ENCODE results near the gene TSPAN18.
A peak's percentile ranks its signal among the peaks of the same experiment; 100 is the strongest.

The TSPAN18 gene

DNA sequence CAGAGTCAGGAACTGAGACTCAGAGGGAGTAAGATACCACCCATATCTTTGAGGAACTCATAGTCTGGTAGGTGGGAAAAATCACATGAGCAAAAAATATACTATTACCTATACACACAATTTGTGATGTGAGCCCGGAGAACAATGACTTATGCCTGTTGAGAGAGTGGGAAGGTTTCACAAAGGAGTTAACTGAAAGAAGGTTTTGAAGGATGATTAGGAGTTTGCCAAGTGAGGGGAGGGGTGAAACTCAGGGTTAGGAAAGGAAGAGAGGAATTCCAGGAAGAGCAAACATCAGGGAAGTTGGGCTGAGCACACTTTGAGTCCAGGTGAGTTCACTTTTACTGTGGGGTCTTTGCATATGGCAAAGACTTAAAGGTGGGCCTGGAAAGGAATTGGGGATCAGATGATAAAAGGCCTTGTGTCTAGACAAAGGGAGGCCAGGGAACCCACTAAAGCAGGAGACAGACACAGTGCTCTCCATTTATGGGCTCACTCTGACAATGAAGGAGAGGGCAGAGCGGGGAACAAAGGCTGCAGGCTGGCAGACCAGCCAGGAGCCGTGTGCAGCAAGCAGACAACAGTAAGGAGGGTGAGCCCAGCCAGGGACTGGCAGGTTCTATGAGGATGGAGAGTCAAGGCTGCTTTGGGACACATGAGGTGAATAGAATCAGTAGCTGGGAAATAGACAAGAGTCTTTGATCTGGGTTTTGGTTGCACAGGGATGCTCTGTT is 33.1 kb downstream of the TSPAN18 start:
- DNase-seq (ENCODE audit: low spot score), result no peak

DNA sequence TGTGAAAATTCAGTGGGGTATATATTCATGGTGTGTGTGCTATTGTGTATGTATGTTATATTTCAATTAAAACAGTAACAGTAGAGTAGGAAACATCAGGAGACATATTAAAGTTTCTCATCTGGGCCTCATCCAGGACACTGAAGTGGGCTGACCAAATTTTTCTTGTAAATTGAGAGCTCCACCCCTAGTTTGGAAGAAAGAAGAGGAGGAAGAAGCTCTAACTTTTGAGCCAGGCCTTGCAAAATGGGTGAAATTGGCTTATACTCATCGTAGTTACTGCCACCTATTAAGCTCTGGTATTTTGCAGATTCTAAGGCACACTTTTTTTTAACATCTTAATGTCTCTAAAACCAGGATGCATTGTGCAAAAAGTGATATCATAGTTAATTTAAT is 33.7 kb downstream of the TSPAN18 start:
- DNase-seq (ENCODE audit: low spot score), result no peak

DNA sequence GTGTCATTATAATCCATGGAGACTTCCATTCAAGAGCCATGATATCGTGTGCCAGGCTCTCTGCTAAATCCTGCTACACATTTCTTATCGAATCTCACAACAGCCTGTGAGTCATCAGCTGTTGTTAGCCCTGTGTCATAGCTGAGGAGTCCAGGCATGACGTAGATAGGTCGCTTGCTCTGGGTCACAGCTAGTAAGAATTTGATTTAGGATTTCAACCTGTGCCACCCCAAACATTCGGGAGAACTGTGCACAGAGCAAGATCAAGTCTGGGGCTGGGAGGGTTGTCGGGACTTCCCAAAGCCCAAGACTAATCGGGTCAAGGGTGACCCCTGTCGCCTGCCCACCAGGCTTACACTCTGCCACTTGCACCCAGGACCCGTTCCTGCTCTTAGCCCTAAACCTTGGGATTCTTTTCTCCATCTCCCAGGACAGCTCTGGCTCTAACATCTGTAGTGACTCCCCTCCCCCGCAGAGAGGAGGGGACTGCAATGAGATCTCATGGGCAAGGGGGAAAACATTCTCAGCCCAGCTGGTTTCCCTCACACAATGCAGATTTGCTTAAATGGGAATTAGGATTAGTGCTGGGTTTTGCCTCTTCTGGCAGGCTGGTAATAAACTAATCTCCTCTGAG is 34.3 kb downstream of the TSPAN18 start:
- DNase-seq (ENCODE audit: low spot score), result no peak

DNA sequence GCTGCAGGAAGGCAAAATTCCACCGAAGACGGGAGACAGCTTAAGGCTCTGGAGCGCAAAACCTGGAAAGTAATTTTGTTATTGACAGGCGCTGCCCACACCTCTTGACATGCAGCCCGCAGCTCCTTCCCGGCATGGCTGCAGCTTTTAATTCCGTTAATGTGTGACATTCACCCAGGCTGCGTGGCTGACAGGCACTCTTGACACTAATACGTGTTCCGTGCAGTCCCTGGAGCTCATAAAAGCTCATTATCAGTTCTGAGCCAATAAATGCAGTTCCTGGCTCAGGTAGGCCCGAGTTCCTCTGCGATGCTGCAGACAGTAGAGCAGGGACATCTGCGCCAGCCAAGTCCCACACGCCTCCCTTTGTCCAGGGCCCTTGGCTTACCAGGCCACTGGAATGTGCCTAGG is 34.8 kb downstream of the TSPAN18 start:
- no peak for DNase-seq (ENCODE audit: low spot score)

DNA sequence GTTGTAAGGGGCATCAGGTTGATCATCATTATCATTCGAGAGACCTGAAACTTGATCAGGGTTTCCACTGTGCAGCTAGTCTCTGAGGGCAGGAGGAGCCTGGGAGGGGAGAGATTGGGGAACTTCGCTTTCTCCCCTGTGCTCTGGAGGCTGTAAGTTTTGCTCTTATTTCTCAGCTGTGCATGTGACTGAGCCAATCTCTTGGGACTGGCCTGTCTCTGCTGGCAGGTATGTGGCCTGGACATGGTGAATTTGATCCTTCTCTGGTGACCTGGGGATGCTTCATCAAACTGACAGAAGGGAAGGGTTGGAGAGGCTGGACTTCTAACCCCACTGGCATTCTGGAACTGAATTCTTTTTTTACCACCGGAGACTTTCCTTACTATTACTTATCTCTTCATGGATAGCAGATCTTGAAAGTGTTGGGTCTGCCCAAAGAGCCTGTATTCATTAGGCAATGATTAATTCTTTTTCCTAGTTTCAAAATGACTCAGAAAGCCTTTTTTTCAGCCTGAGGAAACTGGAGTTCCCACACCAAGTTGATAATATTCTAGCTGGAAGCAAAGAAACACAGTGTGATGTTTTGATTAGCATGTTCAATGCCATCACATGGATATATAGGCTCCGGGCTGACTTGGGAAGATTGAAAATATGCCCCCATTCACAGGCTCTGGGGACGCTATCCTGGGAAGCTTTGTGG is 36.5 kb downstream of the TSPAN18 start:
- no peak for DNase-seq (ENCODE audit: low spot score)

DNA sequence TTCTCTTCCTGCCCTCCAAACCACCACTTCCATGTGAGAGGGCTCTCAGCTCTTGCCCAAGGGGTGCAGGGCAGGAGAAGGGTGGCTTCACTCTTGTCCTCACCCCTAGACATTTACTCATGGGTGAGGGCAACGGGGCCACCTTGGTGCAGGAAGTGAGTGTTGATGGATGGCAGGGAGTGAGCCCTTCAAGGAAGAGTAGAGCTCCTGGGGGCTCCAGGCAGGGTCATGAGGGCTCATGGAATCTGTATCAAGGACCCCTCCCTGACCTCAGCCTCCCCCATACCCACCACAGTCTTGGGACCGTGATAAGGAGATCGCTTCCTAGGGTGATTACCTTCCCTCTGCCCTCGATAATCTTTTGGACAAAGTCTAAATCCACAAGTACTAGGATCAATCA is 37.8 kb downstream of the TSPAN18 start:
- DNase-seq (ENCODE audit: low spot score), result no peak

DNA sequence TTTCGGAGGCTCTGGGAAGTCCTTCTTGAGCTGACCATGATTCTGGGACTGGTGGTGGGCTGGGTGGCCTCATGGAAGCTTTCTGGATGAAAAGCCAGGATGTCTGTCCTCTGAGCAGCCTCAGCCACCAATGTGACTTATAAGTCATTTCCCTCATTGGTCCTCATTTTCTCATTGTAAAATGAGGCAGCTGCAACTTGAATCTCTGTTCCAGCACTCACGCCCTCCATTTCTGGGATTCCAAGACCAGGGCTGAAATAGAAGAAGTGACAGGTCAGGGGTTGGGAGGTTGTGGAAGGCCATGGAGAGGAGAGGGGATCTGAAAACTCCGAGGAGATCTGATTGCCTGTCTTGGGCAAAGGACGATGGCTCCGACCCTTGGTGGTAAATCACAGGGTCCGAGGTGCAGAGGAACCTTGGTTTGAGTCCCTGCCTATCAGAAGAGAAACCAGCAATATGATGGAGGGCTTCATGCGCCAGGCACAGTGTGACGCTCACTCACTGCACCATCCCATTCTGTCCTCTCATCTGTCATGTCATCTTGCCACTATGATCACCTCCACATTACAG is 38.3 kb downstream of the TSPAN18 start:
- DNase-seq (ENCODE audit: low spot score), result no peak

DNA sequence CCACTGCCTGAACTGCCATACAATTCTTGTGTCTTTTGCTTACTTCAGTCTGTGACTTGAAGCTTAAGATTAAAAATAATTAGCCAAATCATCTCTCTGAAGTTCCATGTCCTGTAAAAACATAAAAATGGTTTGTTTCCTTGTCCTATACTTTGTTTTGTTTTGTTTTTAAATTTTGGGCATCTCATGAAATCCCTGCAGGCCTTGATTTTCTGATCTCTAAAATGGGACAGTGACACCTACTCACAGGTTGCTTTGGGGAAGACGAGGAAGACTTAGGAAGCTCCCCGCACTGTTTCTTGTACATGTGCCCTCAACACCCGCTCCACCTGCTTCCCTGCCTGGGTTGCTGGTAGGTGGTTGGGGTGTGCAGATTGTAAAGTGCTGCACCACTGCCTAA is 38.9 kb downstream of the TSPAN18 start:
- no peak for DNase-seq (ENCODE audit: low spot score)

DNA sequence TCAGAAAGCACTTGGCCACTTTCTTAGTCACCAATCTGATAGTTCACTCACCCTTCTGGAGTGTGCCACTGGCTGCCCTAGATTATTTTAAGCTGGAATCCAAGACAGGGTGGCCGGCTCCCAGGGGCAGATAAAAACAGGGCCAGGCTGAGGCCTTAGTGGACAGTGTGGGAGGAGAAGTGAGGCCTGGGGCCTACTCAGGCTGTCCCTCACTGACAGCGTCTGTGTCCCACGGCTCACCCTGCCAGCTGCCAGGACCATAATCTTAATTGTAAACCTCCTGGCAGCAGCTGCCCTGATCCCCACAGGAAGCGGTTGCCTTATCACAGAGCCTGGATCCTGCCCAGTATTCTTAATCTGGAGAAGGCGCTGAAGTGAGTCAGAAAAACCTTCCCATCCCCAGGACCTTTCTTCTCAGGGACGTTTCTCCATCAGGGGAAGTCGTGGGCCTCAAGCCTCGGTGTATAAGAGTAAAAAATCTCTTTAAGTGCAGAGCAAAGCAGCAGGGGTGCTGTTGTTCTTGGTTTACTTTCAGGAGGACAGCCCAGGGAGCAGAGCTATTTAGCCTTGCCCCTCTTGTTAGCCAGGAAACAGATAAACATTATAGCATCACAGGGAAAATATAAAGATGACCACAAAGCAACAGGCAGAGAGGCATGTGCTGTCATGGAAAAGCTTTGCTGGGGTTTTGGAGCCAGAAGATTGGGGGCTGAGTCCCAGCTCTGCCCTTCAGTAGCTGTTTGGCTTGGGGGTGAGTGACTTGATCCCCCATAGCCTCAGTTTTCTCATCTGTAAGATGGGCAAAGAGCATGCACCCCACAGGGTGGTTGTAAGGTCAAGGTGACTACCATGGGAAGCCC is 39.6 kb downstream of the TSPAN18 start:
- DNase-seq (ENCODE audit: low spot score), result no peak

DNA sequence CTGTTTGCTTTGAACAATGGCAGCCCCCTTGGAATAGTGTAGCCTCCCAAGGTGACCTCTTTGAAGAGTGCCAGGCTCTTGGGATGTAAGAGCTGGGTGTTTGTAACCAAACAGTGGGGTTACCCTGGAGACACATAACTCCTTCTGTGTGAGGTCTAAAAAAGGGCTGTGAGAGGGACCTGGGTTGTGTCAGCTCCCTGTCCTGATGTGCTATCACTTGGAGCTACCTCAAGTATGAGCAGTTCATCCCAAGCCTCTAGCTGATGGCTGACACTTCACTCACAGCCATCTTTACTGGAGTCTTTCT is 40.2 kb downstream of the TSPAN18 start:
- DNase-seq (ENCODE audit: low spot score), result no peak

DNA sequence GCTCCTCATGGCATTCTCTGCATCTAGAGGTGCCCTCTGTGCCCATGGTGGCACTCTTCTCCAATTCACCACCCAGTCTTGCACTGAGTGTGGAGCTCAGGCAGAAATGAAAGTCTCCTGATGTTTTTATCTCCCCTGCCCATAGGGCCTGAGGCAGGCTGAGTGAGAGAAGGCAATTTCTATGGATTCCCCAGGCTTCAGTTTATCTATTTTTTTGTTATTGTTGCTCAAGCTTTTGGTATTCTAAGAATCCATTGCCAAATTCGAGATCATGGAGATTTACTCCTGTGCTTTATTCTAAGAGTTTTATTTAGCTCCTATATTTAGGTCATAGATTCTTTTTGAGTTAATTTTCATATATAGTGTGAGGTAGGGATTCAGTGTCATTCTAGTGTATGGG is 40.7 kb downstream of the TSPAN18 start:
- DNase-seq (ENCODE audit: low spot score), result no peak

DNA sequence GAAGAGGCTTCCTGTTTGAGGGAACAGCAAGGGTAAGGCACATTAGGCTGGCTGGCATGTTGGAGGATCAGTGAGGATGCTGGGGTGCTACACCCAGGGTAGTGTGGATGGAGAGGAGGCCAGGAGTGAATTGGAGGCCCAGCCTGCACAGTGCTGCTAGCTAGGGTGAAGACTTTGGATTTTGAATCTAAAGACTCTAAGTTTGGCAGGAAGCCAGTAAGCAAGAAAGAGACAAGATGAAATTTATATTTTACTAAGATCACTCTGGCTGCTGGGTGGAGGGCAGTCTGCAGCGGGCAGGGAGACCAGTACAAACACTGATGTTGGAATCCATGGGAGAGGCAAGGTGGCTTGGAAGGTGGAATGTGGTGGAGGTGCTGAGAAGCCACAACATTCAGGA is 43.6 kb downstream of the TSPAN18 start:
- DNase-seq (ENCODE audit: low spot score), result no peak

DNA sequence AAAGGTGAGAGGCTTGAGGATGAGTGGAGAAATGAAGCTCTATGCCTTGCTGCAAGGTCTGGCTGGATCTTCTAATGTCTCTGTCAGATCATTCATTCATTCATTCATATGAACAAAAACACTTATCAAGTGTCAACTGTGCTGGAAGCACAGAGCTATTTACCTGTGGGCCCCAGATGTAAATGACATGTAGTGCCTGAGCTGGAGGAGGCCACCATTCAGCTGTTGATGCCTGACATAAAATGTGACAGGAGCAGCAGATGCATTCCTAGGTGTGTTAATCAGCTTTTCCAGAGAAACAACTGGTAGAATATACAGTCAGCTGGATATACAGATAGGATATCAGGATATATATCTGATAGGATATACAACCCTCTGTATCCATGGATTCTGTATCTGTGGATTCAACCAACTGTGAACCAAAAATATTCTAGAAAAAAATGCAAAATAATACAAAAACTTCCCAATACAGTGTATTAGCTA is 44.5 kb downstream of the TSPAN18 start:
- no peak for DNase-seq (ENCODE audit: low spot score)

DNA sequence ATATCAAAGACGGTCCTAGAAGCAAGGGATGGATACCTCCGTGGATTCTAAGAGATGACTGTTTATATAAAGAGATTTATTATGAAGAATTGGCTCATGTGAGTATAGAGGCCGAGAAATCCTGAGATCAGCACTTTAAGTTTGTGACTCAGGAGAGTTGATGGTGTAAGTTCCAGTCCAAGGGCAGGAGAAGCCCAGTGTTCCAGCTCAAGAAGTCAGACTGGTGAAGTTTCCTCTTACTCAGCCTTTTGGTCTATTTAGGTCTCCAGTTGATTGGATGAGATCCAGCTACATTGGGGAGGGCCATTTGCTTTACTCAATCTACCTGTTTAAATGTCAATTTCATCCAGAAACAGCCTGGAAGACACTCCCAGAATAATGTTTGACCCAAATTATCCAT is 45.1 kb downstream of the TSPAN18 start:
- DNase-seq (ENCODE audit: low spot score), result no peak

DNA sequence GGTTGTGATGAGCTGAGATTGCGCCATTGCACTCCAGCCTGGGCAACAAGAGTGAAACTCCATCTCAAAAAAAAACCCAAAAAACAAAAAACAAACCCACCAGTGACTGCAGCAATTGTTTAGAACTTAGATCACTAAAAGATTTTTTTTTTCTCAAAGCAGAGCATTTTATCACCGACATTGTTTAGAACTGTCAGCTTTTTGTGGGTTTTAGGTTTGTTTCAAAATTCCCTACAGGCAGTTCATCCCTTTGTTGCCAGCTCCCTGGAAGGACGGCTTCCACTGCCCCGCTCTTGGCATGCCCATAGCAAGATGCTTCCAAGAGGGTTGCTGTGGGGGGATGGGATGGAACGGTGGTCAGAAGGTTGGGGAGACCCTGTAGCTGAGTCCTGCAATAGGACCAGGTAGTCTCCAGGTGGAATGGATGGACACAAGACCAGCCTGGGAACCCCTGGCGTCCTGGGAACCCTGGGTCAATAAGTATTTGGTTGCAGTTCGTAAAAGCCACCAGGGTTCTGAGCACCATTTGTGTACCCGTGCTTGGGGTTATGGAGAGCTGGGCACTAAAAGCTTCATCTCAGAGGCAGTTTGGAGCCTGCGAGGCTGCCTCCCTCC is 46.7 kb downstream of the TSPAN18 start:
- DNase-seq (ENCODE audit: low spot score), result no peak

DNA sequence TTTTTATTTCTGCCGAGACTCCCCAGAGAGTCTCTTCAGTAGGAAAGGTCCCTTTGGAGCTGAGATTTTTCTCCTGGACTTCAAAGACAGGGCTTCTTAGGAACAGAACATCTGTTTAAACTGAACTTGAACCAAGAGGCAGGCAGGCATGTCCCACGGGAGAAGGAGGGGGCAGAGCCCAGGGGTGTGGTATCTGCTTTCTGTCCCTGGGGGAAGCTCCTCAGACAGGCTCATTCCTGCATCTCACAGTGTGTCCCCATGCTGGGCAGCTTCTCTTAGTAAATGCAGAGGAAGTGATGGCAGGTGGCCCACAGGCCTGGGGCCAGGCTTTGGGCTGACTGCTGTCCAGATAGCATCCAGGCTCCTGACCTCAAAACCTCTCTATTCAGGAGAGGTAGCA is 47.3 kb downstream of the TSPAN18 start:
- peak; percentile 6 for DNase-seq (ENCODE audit: low spot score)

DNA sequence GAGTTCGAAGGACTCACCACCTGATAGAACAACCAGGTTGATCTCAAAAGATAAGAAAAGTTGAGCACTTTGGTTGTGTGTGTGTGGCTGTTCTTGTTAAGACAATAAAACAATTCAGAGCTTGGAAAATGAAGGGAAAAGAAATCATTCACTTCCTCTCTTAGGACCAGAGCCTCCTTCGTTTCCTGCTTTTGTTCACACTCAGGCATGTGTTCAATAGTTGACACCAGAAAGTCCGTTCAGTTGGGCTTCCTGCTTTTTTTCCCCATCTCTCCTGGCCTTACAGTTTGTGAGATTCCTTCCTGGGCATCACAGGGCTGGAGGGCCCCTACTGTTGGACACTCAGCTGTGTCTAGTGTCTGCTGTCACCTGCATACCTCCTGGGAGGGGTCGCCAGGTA is 48.0 kb downstream of the TSPAN18 start:
- no peak for DNase-seq (ENCODE audit: low spot score)

DNA sequence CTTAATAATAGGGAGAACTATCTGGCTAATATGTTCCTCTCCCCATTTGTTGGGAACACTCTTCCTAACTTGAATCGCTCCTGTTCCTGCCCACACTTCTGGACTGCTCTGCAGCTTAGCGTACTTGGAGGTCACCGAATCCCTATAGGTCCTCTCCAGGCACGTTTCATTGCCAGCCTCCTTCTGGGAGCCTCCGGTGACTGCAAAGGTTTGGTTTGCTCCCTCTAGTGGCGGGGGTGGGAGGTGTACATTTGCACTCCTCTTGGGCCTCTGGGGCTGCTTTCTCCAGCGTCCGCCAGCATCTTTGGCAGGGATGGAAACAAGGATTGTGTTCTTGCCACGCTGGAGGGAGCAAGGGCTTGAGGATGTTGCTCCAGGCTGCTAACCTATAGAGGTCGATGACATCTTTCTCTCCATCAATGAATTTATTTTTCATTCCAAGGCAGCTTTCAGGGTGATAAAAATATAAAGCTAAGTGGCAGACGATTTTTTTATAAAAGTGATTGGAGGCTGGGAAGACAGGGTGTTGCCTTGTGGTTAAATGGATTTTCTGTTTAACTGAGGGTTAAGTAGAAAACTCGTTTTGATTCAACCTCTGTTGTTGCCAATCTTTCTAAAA is 48.7 kb downstream of the TSPAN18 start:
- DNase-seq (ENCODE audit: low spot score), result no peak

DNA sequence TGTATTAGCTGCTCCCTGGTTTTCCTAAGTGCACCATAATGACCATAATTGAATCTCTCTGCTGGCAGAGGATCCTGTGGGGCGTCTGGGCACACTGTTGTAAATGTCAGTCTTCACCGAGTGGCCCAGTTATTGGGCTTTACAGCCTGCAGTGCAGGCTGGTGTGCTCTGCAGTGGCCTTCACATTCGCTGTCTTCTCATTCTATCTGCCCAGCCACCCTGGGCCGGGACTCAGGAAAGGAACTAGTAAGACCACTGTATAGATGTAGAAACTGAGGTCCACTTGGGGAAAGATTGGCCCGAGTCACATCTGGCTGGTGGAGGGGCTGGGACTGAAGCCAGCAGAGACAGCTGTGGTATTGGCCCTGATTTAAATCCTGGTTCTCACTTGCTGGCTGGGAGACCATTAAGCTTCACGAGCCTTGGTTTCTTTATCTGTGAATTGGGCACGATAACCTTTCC is 49.3 kb downstream of the TSPAN18 start:
- no peak for DNase-seq (ENCODE audit: low spot score)

DNA sequence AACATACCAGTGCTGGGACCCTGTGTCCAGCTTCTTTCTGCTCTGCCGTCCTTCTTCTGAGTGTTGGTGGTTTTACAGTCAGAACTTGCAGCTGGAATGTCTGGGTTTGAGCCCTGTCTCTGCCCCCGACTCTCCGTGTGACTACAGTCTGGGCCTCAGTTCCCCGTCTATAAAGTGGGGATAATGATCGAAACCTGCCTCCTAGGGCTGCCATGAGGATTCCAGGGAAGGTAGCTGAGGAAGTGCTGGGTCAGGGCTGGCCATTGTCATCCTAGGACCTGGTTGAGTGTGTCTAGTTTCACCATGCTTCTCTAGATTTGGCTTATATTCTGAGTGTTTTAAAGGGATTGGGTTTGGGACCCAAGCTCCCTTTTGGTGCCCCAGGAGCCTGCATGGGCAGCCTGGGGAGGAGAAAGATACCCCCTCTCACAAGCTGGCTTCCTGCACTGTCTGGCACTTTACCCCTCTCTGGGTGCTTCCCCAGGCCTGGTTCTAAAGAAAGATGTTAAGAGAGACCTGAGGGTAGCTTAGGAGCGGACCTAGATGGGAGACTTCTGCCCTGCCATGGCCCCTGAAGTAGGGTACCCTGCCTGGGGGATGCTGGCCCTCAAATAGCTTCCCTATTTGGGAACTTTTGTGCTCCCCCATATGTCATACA is 49.9 kb downstream of the TSPAN18 start:
- DNase-seq (ENCODE audit: low spot score), result no peak

All from pons (tissue), 1 donor.